ENCODE results near the gene ADGRD1. TPM values are rescaled to one million over a fixed set of nuclear protein-coding genes. Genes with fewer than 3 reads are reported as not detected.

The ADGRD1 gene
- total and polyA plus RNA-seq, 2 of the 8 experiments (the other 6 are each of a cell fraction or from before 2014, with no cell fraction given), result 0.36 to 0.48 TPM

DNA sequence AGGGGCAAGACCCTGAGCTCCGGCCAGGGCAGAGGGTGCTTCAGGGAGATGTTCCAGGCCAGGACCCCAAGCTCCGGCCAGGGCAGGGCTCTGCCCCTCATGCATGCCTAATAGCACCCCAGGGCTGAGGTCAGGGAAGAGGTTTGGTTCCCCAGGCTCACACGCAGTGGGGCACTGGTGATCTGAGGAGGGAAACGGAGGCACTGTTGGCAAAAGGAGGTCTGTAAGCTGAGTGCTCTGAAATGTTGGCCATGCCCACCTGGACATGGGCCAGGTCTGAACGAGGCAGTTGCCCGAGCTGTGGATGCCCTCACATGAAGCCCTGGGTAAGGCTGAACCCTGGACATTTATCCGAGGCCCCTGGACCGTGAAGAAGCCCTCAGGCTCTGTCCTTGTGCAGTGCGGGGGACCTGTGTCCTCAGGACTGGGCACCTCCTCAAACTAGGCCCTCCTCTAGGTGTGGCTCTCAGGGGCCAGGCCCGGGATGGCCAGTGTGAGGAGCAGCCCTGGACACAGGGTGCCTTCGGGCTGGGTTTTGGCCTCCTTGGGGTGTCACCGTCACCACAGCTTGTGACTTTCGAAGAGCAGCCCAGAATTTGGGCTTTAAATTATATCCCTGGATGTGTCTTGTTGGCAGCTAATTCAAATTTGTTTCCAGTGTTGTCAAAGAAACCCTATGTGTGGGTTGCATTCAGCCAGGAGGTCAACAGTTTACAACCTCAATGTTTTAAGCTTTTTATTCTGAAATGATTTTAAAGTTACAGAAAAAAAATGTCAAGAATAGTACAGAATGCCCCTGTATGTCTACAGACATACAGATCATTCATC, 66.8 kb downstream of the ADGRD1 start:
- Histone ChIP-seq H3K14ac (ENCODE audit: insufficient read length) (no peak overlapping the region), H2BK12ac (ENCODE audit: low read depth, low read length) (no peak overlapping the region), H2AK5ac (ENCODE audit: low read depth, low read length) (no peak overlapping the region), H3K4me1 (replicated peaks in 1 of 4; ENCODE audit: control insufficient read depth in 3 of 4, insufficient read depth in 4 of 4, low read length in 3 of 4) (peaks cover 0 to 2% (median under 1%) of the 10 kb centered on the region in 4 experiments; a peak in 1 of 7 replicates), H4K8ac (ENCODE audit: extremely low read depth, insufficient read depth, low read length) (no peak overlapping the region), H2BK5ac (ENCODE audit: low read depth, low read length) (no peak overlapping the region), H4K5ac (ENCODE audit: insufficient read length, low read depth, low read length) (no peak overlapping the region), H2BK15ac (ENCODE audit: low read length) (no peak overlapping the region), H2BK20ac (ENCODE audit: low read length) (no peak overlapping the region), H3K9ac (replicated peaks in 1 of 4; ENCODE audit: extremely low read depth in 1 of 4, low read depth in 3 of 4, low read length in 3 of 4) (no peak overlapping the region), H2BK120ac (replicated peaks; ENCODE audit: low read depth, low read length) (no peak overlapping the region), H3K79me2 (ENCODE audit: control insufficient read depth in 1 of 2, insufficient read depth in 2 of 2, low read length in 2 of 2) (no peaks in the 10 kb centered on the region), H3K23ac (ENCODE audit: insufficient read length) (no peak overlapping the region), H3K23me2 (ENCODE audit: low read depth, low read length) (no peaks in the 10 kb centered on the region; the same call in 1 of the 2 replicates), H3K27ac (ENCODE audit: low read depth, low read length) (no peak overlapping the region), H4K20me1 (replicated peaks in 1 of 2; ENCODE audit: control insufficient read depth in 1 of 2, insufficient read depth in 2 of 2, low read length in 2 of 2) (peaks cover 0 to 7% of the 10 kb centered on the region in 2 experiments), H3K4me2 (ENCODE audit: insufficient read depth in 1 of 2, low read depth in 2 of 2, low read length in 2 of 2) (no peak overlapping the region), H2AFZ (ENCODE audit: low read length) (no peak overlapping the region), H3K56ac (replicated peaks; ENCODE audit: insufficient read length, low read depth, low read length) (no peak overlapping the region), H3K18ac (ENCODE audit: extremely low read depth, low read length) (no peak overlapping the region), H3K4ac (replicated peaks; ENCODE audit: insufficient read length, low read depth, low read length) (no peak overlapping the region), H3K27me3 (replicated peaks in 1 of 4; ENCODE audit: control insufficient read depth in 3 of 4, extremely low read depth in 1 of 4, insufficient read depth in 3 of 4, low read length in 3 of 4) (no peaks in the 10 kb centered on the region), H3K79me1 (ENCODE audit: low read depth, low read length) (no peaks in the 10 kb centered on the region), H3K4me3 (ENCODE audit: extremely low read depth in 1 of 4, insufficient read depth in 2 of 4, low read depth in 3 of 4, low read length in 4 of 4) (no peak overlapping the region), H3K9me3 (ENCODE audit: insufficient read depth in 2 of 2, low read depth in 1 of 2, low read length in 1 of 2) (no peaks in the 10 kb centered on the region), H4K91ac (replicated peaks; ENCODE audit: insufficient read length, low read length) (no peak overlapping the region), H3K36me3 (ENCODE audit: control insufficient read depth in 2 of 4, insufficient read depth in 4 of 4, low read length in 3 of 4) (no peaks in the 10 kb centered on the region)
- no peak for FAIRE-seq
- WGBS, 2 experiments (ENCODE audit: extremely low coverage in 1 of 2, insufficient coverage in 1 of 2, insufficient read length in 1 of 2, insufficient replicate concordance in 2 of 2, low coverage in 1 of 2, low lambda C conversion rate in 2 of 2, missing lambda C conversion rate in 1 of 2), result 84% methylated on average over 13 of the region's 13 CpGs; no CpG with 5 or more reads in 1 of the 2 experiments
- ChIA-PET POLR2A (ENCODE audit: partially characterized antibody) (no interaction called here), CTCF (ENCODE audit: partially characterized antibody) (interaction anchor here (0.7 to 1.7 kb wide), 9 partner anchors 11 to 378 kb away, joined by 3 to 4 read pairs (median 3); no protein-coding TSS in a partner anchor)
- DNase-seq (ENCODE audit: low read depth in 1 of 2, low spot score in 2 of 2), result no peak
- TF ChIP-seq CREB1 (IDR thresholded peaks at IDR 0.05) (no peak), EZH2 (IDR thresholded peaks at IDR 0.05; ENCODE audit: low read depth, low read length, severe bottlenecking) (no peak), HDAC2 (IDR thresholded peaks at IDR 0.05; ENCODE audit: borderline replicate concordance in 1 of 2, low read depth in 2 of 2, low read length in 2 of 2) (no peak), BRCA1 (IDR thresholded peaks at IDR 0.05; ENCODE audit: low read depth, low read length) (no peak), SP1 (IDR thresholded peaks at IDR 0.05; ENCODE audit: low read depth, low read length) (no peak), GABPA (IDR thresholded peaks at IDR 0.05; ENCODE audit: borderline replicate concordance, insufficient read depth, low read length) (no peak), FOSL1 (IDR thresholded peaks at IDR 0.05; ENCODE audit: insufficient read depth, low read depth, low read length) (no peak), TEAD4 (IDR thresholded peaks at IDR 0.05; ENCODE audit: low read depth, low read length) (no peak), NANOG (IDR thresholded peaks at IDR 0.05; ENCODE audit: insufficient read depth, low read depth, low read length, poor library complexity, severe bottlenecking) (no peak)
- TF ChIP-seq, protein P1, sequence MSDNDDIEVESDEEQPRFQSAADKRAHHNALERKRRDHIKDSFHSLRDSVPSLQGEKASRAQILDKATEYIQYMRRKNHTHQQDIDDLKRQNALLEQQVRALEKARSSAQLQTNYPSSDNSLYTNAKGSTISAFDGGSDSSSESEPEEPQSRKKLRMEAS (IDR thresholded peaks at IDR 0.05), result no peak

Data from H1 (cell line).